K562 (cell line): ENCODE measurements around the gene MTO1. TPM values are rescaled to one million over a fixed set of nuclear protein-coding genes. Genes with fewer than 3 reads are reported as not detected.

ENCODE experiments used
- BACH1 ChIP-seq: fragments of 200-800 bp; sonication (Bioruptor generic); IDR thresholded peaks from 2 replicates; pipeline ENCODE4 v1.6.1; 2016; ENCODE audit warnings: missing genetic modification characterization, missing compliant biosample characterization
- CHD4 ChIP-seq: fragments of 200-600 bp; sonication (generic); IDR thresholded peaks from 3 replicates; pipeline ENCODE4 v1.6.1; 2012; ENCODE audit warnings: low read depth, mild to moderate bottlenecking, mixed read lengths, low read length, inconsistent platforms; ENCODE audit not compliant: insufficient read depth, insufficient replicate concordance, poor library complexity, severe bottlenecking
- COPS2 ChIP-seq: fragments of 450-650 bp; conservative IDR thresholded peaks from 2 replicates; pipeline ENCODE4 v1.6.1; 2016; ENCODE audit warnings: mild to moderate bottlenecking, moderate library complexity
- CTBP1 ChIP-seq: fragments of 450-650 bp; IDR thresholded peaks from 2 replicates; pipeline ENCODE4 v1.6.1; 2016; ENCODE audit warnings: borderline replicate concordance
- MYNN ChIP-seq, 2 experiments: sonication (generic); formaldehyde crosslinking in 1 of 2; IDR thresholded peaks; 2 replicates each; pipeline versions ENCODE4 v1.5.0 to v1.6.1; 2016 to 2020; ENCODE audit warnings: antibody characterized with exemption in 1 of 2, missing genetic modification reagents in 1 of 2
- NFIX ChIP-seq: fragments of 250-450 bp; sonication (Bioruptor Pico); IDR thresholded peaks from 2 replicates; pipeline ENCODE4 v1.4.0; 2020; ENCODE audit warnings: low read depth, mild to moderate bottlenecking, moderate library complexity
- POLR2AphosphoS2 ChIP-seq: IDR thresholded peaks from 2 replicates; pipeline ENCODE4 v1.6.1; 2012; ENCODE audit warnings: low read length, improper control_type of control experiment
- PYGO2 ChIP-seq: fragments of 450-650 bp; IDR thresholded peaks from 2 replicates; pipeline ENCODE4 v1.6.1; 2016; ENCODE audit warnings: mild to moderate bottlenecking, missing genetic modification characterization, moderate library complexity, missing compliant biosample characterization
- RBM17 ChIP-seq: fragments of 200-400 bp; formaldehyde crosslinking; IDR thresholded peaks from 2 replicates; pipeline ENCODE4 v1.6.1; 2017; ENCODE audit warnings: low read depth, mild to moderate bottlenecking, low read length, borderline replicate concordance
- SLC30A9 ChIP-seq: fragments of 250-450 bp; sonication (Bioruptor Pico); IDR thresholded peaks from 2 replicates; pipeline ENCODE4 v1.8.0; 2022; ENCODE audit warnings: mild to moderate bottlenecking, moderate library complexity
- STAT5A ChIP-seq: IDR thresholded peaks from 2 replicates; pipeline ENCODE4 v1.6.1; 2012; ENCODE audit warnings: low read length, inconsistent platforms, borderline replicate concordance
- TGIF2 ChIP-seq: sonication (generic); formaldehyde crosslinking; IDR thresholded peaks from 2 replicates; pipeline ENCODE4 v1.8.1; 2022; ENCODE audit warnings: mild to moderate bottlenecking, missing genetic modification reagents, moderate library complexity
- ZNF133 ChIP-seq: fragments of 250-450 bp; sonication (Bioruptor Pico); IDR thresholded peaks from 2 replicates; pipeline ENCODE4 v1.4.0; 2020; ENCODE audit warnings: mild to moderate bottlenecking
- ZNF239 ChIP-seq: fragments of 250-450 bp; sonication (Bioruptor Pico); IDR thresholded peaks from 2 replicates; pipeline ENCODE4 v1.4.0; 2020; ENCODE audit warnings: mild to moderate bottlenecking
- ZNF354B ChIP-seq: fragments of 250-450 bp; sonication (Bioruptor Pico); IDR thresholded peaks from 2 replicates; pipeline ENCODE4 v1.4.0; 2020
- ZNF780A ChIP-seq: fragments of 250-450 bp; sonication (Bioruptor Pico); IDR thresholded peaks from 2 replicates; pipeline ENCODE4 v1.5.0; 2021; ENCODE audit warnings: mild to moderate bottlenecking
- polyA plus RNA-seq, 8 experiments: library from polyadenylated mRNA; depleted of rRNA in 4 of 8; stranded (reverse) in 5 of 8; unstranded in 3 of 8; fragments of >200 nt; fragmentation: Nextera tagmentation in 2 of 8; fragmentation: Illumina TruSeq in 1 of 8; extraction: Ambion mirVana in 2 of 8; extraction: Trizol in 1 of 8; gene quantifications; 2 replicates each; pipeline versions ENCODE4 v1.2.1 to v1.2.3, GENCODE V29; 2011 to 2014; ENCODE audit warnings: inconsistent platforms in 1 of 8, missing spikeins in 1 of 8
- total RNA-seq, 7 experiments: library from RNA; depleted of rRNA in 6 of 7; stranded (reverse); fragments of >200 nt in 6 of 7; fragmentation: Illumina TruSeq in 2 of 7; extraction: Trizol in 2 of 7; gene quantifications; 2 replicates each; pipeline versions ENCODE4 v1.2.1 to v1.2.3, GENCODE V29; 2011 to 2021; ENCODE audit warnings: low replicate concordance in 1 of 7
- TF ChIP-seq, protein P1 (sequence below): sonication (generic); formaldehyde crosslinking; IDR thresholded peaks from 2 replicates; pipeline ENCODE4 v1.8.0; 2022; ENCODE audit warnings: missing genetic modification reagents, mild to moderate bottlenecking, borderline replicate concordance
- TF ChIP-seq, protein P2 (sequence below): fragments of 450-650 bp; IDR thresholded peaks from 2 replicates; pipeline ENCODE4 v1.6.1; 2017; ENCODE audit warnings: antibody characterized with exemption
- TF ChIP-seq, protein P3 (sequence below): sonication (generic); IDR thresholded peaks from 2 replicates; pipeline ENCODE4 v1.6.1; 2016
- TF ChIP-seq, protein P4 (sequence below): fragments of 450-650 bp; IDR thresholded peaks from 2 replicates; pipeline ENCODE4 v1.6.1; 2016; ENCODE audit warnings: borderline replicate concordance
- TF ChIP-seq, protein P5 (sequence below), 3 experiments: fragments of 200-800 bp in 1 of 3; sonication (Bioruptor generic) in 1 of 3; sonication (generic) in 1 of 3; formaldehyde crosslinking in 1 of 3; IDR thresholded peaks; 2 replicates each; pipeline versions ENCODE4 v1.6.1 to v1.8.0; 2016 to 2022; ENCODE audit warnings: mild to moderate bottlenecking in 2 of 3, missing compliant biosample characterization in 2 of 3, missing genetic modification characterization in 2 of 3, missing genetic modification reagents in 1 of 3

Gene MTO1
- total and polyA plus RNA-seq, 9 of the 15 experiments (the other 6 are each of a cell fraction or from before 2014, with no cell fraction given) = 33.4 to 62.3 (median 50.6) TPM

DNA sequence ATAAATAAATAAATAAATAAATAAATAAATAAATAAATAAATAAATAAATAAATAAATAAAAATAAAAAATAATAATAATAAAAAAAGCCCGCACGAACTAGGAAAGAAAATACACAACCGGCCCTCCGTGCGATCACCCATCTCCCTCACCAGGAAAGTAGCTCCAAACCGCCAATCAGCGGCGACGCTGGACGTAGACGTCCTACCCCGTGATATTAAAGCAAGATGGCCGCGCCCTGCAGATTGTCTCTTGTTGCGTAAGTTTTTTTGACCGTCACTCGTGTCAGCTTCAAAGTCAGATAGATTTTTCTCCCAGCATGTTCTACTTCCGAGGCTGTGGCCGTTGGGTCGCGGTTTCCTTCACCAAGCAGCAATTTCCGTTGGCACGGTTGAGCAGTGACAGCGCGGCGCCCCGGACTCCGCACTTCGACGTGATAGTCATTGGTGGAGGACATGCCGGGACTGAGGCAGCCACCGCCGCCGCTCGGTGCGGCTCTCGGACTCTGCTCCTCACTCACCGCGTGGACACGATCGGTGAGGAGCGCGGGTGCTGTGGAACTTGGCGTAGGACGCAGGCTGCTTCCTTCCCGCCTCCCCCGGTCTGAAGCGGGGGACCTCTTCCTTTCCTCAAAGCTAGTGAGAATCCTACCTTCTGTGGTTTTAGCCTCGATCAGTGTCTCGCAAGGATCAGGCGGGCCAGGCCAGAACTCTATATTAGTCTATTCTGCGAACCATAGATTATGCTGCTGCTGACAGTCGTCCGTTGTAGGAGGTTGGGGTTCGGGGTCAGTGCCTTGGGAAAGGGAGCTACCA is at the start of gene MTO1 (continued):
- TF ChIP-seq, protein P1, sequence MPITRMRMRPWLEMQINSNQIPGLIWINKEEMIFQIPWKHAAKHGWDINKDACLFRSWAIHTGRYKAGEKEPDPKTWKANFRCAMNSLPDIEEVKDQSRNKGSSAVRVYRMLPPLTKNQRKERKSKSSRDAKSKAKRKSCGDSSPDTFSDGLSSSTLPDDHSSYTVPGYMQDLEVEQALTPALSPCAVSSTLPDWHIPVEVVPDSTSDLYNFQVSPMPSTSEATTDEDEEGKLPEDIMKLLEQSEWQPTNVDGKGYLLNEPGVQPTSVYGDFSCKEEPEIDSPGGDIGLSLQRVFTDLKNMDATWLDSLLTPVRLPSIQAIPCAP (CRISPR knock-in tag) = no peak
- no peak for TF ChIP-seq ZNF133 (CRISPR knock-in tag)
- TF ChIP-seq STAT5A = no peak
- no peak for TF ChIP-seq SLC30A9
- no peak for TF ChIP-seq RBM17
- TF ChIP-seq CTBP1 = peak; percentile 40; the same call in 1 of the 2 replicates
- no peak for TF ChIP-seq ZNF354B (CRISPR knock-in tag)
- TF ChIP-seq PYGO2 (tag) = no peak
- TF ChIP-seq, protein P2, sequence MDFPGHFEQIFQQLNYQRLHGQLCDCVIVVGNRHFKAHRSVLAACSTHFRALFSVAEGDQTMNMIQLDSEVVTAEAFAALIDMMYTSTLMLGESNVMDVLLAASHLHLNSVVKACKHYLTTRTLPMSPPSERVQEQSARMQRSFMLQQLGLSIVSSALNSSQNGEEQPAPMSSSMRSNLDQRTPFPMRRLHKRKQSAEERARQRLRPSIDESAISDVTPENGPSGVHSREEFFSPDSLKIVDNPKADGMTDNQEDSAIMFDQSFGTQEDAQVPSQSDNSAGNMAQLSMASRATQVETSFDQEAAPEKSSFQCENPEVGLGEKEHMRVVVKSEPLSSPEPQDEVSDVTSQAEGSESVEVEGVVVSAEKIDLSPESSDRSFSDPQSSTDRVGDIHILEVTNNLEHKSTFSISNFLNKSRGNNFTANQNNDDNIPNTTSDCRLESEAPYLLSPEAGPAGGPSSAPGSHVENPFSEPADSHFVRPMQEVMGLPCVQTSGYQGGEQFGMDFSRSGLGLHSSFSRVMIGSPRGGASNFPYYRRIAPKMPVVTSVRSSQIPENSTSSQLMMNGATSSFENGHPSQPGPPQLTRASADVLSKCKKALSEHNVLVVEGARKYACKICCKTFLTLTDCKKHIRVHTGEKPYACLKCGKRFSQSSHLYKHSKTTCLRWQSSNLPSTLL = no peak
- no peak for TF ChIP-seq COPS2
- no peak for TF ChIP-seq NFIX (CRISPR knock-in tag)
- no peak for TF ChIP-seq ZNF239
- TF ChIP-seq MYNN (IDR thresholded peaks at IDR 0.05) = no peak
- no peak for TF ChIP-seq MYNN (CRISPR knock-in tag; IDR thresholded peaks at IDR 0.05)
- TF ChIP-seq, protein P3, sequence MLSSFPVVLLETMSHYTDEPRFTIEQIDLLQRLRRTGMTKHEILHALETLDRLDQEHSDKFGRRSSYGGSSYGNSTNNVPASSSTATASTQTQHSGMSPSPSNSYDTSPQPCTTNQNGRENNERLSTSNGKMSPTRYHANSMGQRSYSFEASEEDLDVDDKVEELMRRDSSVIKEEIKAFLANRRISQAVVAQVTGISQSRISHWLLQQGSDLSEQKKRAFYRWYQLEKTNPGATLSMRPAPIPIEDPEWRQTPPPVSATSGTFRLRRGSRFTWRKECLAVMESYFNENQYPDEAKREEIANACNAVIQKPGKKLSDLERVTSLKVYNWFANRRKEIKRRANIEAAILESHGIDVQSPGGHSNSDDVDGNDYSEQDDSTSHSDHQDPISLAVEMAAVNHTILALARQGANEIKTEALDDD = no peak
- no peak; the same call in 1 of the 2 replicates for TF ChIP-seq POLR2AphosphoS2
- no peak for TF ChIP-seq ZNF780A
- TF ChIP-seq TGIF2 (CRISPR knock-in tag) = no peak; the same call in 1 of the 2 replicates
- TF ChIP-seq BACH1 (tag) = no peak
- TF ChIP-seq, protein P4, sequence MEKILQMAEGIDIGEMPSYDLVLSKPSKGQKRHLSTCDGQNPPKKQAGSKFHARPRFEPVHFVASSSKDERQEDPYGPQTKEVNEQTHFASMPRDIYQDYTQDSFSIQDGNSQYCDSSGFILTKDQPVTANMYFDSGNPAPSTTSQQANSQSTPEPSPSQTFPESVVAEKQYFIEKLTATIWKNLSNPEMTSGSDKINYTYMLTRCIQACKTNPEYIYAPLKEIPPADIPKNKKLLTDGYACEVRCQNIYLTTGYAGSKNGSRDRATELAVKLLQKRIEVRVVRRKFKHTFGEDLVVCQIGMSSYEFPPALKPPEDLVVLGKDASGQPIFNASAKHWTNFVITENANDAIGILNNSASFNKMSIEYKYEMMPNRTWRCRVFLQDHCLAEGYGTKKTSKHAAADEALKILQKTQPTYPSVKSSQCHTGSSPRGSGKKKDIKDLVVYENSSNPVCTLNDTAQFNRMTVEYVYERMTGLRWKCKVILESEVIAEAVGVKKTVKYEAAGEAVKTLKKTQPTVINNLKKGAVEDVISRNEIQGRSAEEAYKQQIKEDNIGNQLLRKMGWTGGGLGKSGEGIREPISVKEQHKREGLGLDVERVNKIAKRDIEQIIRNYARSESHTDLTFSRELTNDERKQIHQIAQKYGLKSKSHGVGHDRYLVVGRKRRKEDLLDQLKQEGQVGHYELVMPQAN = peak; percentile 94
- TF ChIP-seq CHD4 = no peak
- TF ChIP-seq, protein P5, sequence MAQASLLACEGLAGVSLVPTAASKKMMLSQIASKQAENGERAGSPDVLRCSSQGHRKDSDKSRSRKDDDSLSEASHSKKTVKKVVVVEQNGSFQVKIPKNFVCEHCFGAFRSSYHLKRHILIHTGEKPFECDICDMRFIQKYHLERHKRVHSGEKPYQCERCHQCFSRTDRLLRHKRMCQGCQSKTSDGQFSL (CRISPR knock-in tag; IDR thresholded peaks at IDR 0.05) = no peak
- TF ChIP-seq, protein P5 (tag; IDR thresholded peaks at IDR 0.05) = no peak
